K562 (cell line): ENCODE measurements around the gene NEU1. TPM values are rescaled to one million over a fixed set of nuclear protein-coding genes. Genes with fewer than 3 reads are reported as not detected.

Source experiments
- ATAC-seq: fragments of 200-7000 bp; cut with Tn5 transposase; 3 replicates; pipeline ENCODE4 v1.9.1; 2020; ENCODE audit warnings: moderate library complexity
- BruUV-seq: library from RNA; stranded (reverse); fragments of 400-500 nt; replicated peaks from 2 replicates; lab custom pipeline; 2021; lab: Mats Ljungman, UMichigan
- CTCF ChIA-PET: fragments of 300-600 bp; formaldehyde crosslinking; extraction: SDS; loops from one replicate; lab custom pipeline; 2021; ENCODE audit warnings: low intra/inter-chr PET ratio; lab: Yijun Ruan, JAX
- POLR2A ChIA-PET: fragments of 300-600, 350-650 bp; sonication (Branson Sonifier 250); formaldehyde crosslinking; extraction: SDS; loops from one replicate; lab custom pipeline; 2021; ENCODE audit warnings: antibody characterized with exemption, inconsistent platforms; lab: Yijun Ruan, JAX
- DNase-seq, 4 experiments: peaks; one replicate each; pipeline versions ENCODE4 v3.0.0 to v3.0.0-alpha.2; 2011 to 2018; ENCODE audit warnings: low spot score in 3 of 4, mixed read lengths in 3 of 4; ENCODE audit errors: extremely low read depth in 1 of 4
- FAIRE-seq: peaks from 2 replicates; lab custom pipeline; 2011; peaks lifted over from hg19 to GRCh38; lab: Jason Lieb, UNC
- H2AFZ ChIP-seq: 2 replicates; pipeline ENCODE4 v1.6.0; 2011; ENCODE audit warnings: low read depth, low read length, control low read depth, inconsistent platforms
- H3K27ac ChIP-seq: fragments of 200-600 bp; 3 replicates; pipeline ENCODE4 v1.8.0; 2011; ENCODE audit warnings: low read depth, mild to moderate bottlenecking, control low read depth, inconsistent platforms, low read length, moderate library complexity, mixed read lengths; ENCODE audit errors: extremely low read depth
- H3K27me3 ChIP-seq, 2 experiments: fragments of 300-600 bp in 1 of 2; 2 replicates in 1 of 2; 3 replicates in 1 of 2; pipeline versions ENCODE4 v1.6.0 to v1.8.0; 2011; ENCODE audit warnings: inconsistent platforms in 2 of 2, low read length in 2 of 2, mild to moderate bottlenecking in 1 of 2, mixed read lengths in 1 of 2, moderate library complexity in 1 of 2; ENCODE audit not compliant: control insufficient read depth in 2 of 2, insufficient read depth in 2 of 2
- H3K36me3 ChIP-seq: fragments of 300-600 bp; 3 replicates; pipeline ENCODE4 v1.8.0; 2011; ENCODE audit warnings: mild to moderate bottlenecking, low read length, inconsistent platforms; ENCODE audit not compliant: control insufficient read depth, insufficient read depth
- H3K4me1 ChIP-seq, 2 experiments: fragments of 200-600 bp in 1 of 2; replicated peaks in 1 of 2; 2 replicates in 1 of 2; 3 replicates in 1 of 2; pipeline versions ENCODE4 v1.5.1 to v1.8.0; 2011; ENCODE audit warnings: inconsistent platforms in 2 of 2, low read length in 2 of 2, mild to moderate bottlenecking in 1 of 2, mixed read lengths in 1 of 2, moderate library complexity in 1 of 2; ENCODE audit not compliant: control insufficient read depth in 2 of 2, insufficient read depth in 2 of 2
- H3K4me2 ChIP-seq: 2 replicates; pipeline ENCODE4 v1.6.1; 2011; ENCODE audit warnings: low read length, control low read depth, inconsistent platforms, mixed read lengths; ENCODE audit not compliant: insufficient read depth
- H3K4me3 ChIP-seq: fragments of 200-600 bp; sonication (generic), shearing (Covaris generic); 2 replicates; pipeline ENCODE4 v1.5.1; 2016; ENCODE audit warnings: control low read depth, inconsistent platforms
- H3K79me2 ChIP-seq: fragments of 200-600 bp; 3 replicates; pipeline ENCODE4 v1.8.0; 2011; ENCODE audit warnings: low read length, inconsistent platforms; ENCODE audit not compliant: control insufficient read depth, insufficient read depth
- H3K9ac ChIP-seq, 2 experiments: 2 replicates each; pipeline versions ENCODE4 v1.6.0 to v1.6.1; 2011; ENCODE audit warnings: low read depth in 2 of 2, low read length in 2 of 2, control low read depth in 1 of 2, inconsistent platforms in 1 of 2, mild to moderate bottlenecking in 1 of 2, mixed read lengths in 1 of 2; ENCODE audit not compliant: insufficient read depth in 1 of 2
- H3K9me1 ChIP-seq: one replicate; pipeline ENCODE4 v1.6.0; 2011; ENCODE audit warnings: inconsistent platforms, mild to moderate bottlenecking, low read length, moderate library complexity; ENCODE audit not compliant: control insufficient read depth, insufficient read depth
- H3K9me3 ChIP-seq: replicated peaks from 2 replicates; pipeline ENCODE4 v1.5.1; 2011; ENCODE audit warnings: low read depth, low read length, inconsistent platforms; ENCODE audit not compliant: control insufficient read depth, insufficient read depth
- H4K20me1 ChIP-seq: replicated peaks from 2 replicates; pipeline ENCODE4 v1.6.1; 2011; ENCODE audit warnings: low read length, inconsistent platforms, mixed read lengths; ENCODE audit not compliant: control insufficient read depth, insufficient read depth
- CBFB ChIP-seq: sonication (generic); formaldehyde crosslinking; IDR thresholded peaks from 2 replicates; pipeline ENCODE4 v1.4.0; 2020; ENCODE audit warnings: mild to moderate bottlenecking, missing genetic modification reagents
- CHCHD3 ChIP-seq: fragments of 250-450 bp; sonication (Bioruptor Pico); IDR thresholded peaks from 2 replicates; pipeline ENCODE4 v2.1.2; 2022; ENCODE audit warnings: mild to moderate bottlenecking
- COPS2 ChIP-seq: fragments of 450-650 bp; conservative IDR thresholded peaks from 2 replicates; pipeline ENCODE4 v1.6.1; 2016; ENCODE audit warnings: mild to moderate bottlenecking, moderate library complexity
- ETV6 ChIP-seq, 3 experiments: fragments of 150-350 bp in 1 of 3; sonication (generic) in 1 of 3; formaldehyde crosslinking in 1 of 3; IDR thresholded peaks; 2 replicates each; pipeline versions ENCODE4 v1.6.1 to v1.8.0; 2014 to 2022; ENCODE audit warnings: borderline replicate concordance in 2 of 3, low read depth in 2 of 3, antibody characterized with exemption in 1 of 3, low read length in 1 of 3, mild to moderate bottlenecking in 1 of 3, missing genetic modification reagents in 1 of 3
- FOSL1 ChIP-seq: fragments of 200-800 bp; sonication (Bioruptor generic); conservative IDR thresholded peaks from 2 replicates; pipeline ENCODE4 v1.6.1; 2016; ENCODE audit warnings: missing genetic modification characterization, missing compliant biosample characterization
- FOXJ2 ChIP-seq: fragments of 200-800 bp; sonication (Bioruptor generic); IDR thresholded peaks from 2 replicates; pipeline ENCODE4 v1.6.1; 2016; ENCODE audit warnings: missing genetic modification characterization, missing compliant biosample characterization
- HNRNPL ChIP-seq: fragments of 200-400 bp; formaldehyde crosslinking; IDR thresholded peaks from 2 replicates; pipeline ENCODE4 v1.6.1; 2017; ENCODE audit warnings: low read depth, mild to moderate bottlenecking, low read length
- HNRNPLL ChIP-seq: fragments of 200-400 bp; formaldehyde crosslinking; IDR thresholded peaks from 2 replicates; pipeline ENCODE4 v1.6.1; 2017; ENCODE audit warnings: low read length, low read depth, mild to moderate bottlenecking; ENCODE audit not compliant: poor library complexity, severe bottlenecking
- JUNB ChIP-seq: fragments of 450-650 bp; formaldehyde crosslinking; conservative IDR thresholded peaks from 2 replicates; pipeline ENCODE4 v1.4.0; 2020; ENCODE audit warnings: mild to moderate bottlenecking
- KDM5B ChIP-seq: fragments of 200-600 bp; sonication (generic); IDR thresholded peaks from 2 replicates; pipeline ENCODE4 v1.6.1; 2012; ENCODE audit warnings: low read depth, mild to moderate bottlenecking, moderate library complexity, low read length, control low read depth, inconsistent platforms; ENCODE audit not compliant: insufficient replicate concordance
- NFRKB ChIP-seq: fragments of 450-650 bp; IDR thresholded peaks from 2 replicates; pipeline ENCODE4 v1.6.1; 2016; ENCODE audit warnings: low read depth
- RBBP5 ChIP-seq: fragments of 200-600 bp; sonication (generic); IDR thresholded peaks from 2 replicates; pipeline ENCODE4 v1.6.1; 2012; ENCODE audit warnings: borderline replicate concordance, mild to moderate bottlenecking, low read length, control low read depth, inconsistent platforms; ENCODE audit not compliant: insufficient read depth, poor library complexity, severe bottlenecking
- SRSF7 ChIP-seq: fragments of 200-400 bp; formaldehyde crosslinking; optimal IDR thresholded peaks from 2 replicates; pipeline ENCODE3; 2017; ENCODE audit warnings: mild to moderate bottlenecking, low read depth, low read length
- TAF7 ChIP-seq: fragments of 450-650 bp; IDR thresholded peaks from 2 replicates; pipeline ENCODE4 v1.6.1; 2016; ENCODE audit warnings: missing genetic modification characterization, missing compliant biosample characterization
- ZNF766 ChIP-seq: fragments of 200-800 bp; sonication (Bioruptor generic); conservative IDR thresholded peaks from 2 replicates; pipeline ENCODE4 v1.6.1; 2016; ENCODE audit warnings: missing genetic modification characterization, missing compliant biosample characterization
- ZNF780A ChIP-seq: fragments of 250-450 bp; sonication (Bioruptor Pico); IDR thresholded peaks from 2 replicates; pipeline ENCODE4 v1.5.0; 2021; ENCODE audit warnings: mild to moderate bottlenecking
- ZNF830 ChIP-seq: fragments of 250-450 bp; sonication (Bioruptor Pico); IDR thresholded peaks from 2 replicates; pipeline ENCODE4 v1.5.0; 2021; ENCODE audit warnings: mild to moderate bottlenecking
- WGBS: fragments of 100-300 bp; shearing (Covaris generic); methylation state at CpG from one replicate; pipeline ENCODE4 v1.1.6; 2016; ENCODE audit warnings: low coverage, mixed read lengths; ENCODE audit not compliant: insufficient coverage; ENCODE audit errors: missing lambda C conversion rate; 5-methylcytosine and 5-hydroxymethylcytosine counted together
- in situ Hi-C: fragments of 300-500 bp; cut with MboI; formaldehyde crosslinking; loops from 4 replicates; pipeline ENCODE4 v1.15.0; 2018; ENCODE audit warnings: inconsistent platforms, mixed read lengths
- intact Hi-C: fragments of 100-400 bp; cut with micrococcal nuclease; formaldehyde crosslinking; loops from 2 replicates; pipeline ENCODE4 v1.14.2; 2022
- polyA plus RNA-seq, 8 experiments: library from polyadenylated mRNA; depleted of rRNA in 4 of 8; stranded (reverse) in 5 of 8; unstranded in 3 of 8; fragments of >200 nt; fragmentation: Nextera tagmentation in 2 of 8; fragmentation: Illumina TruSeq in 1 of 8; extraction: Ambion mirVana in 2 of 8; extraction: Trizol in 1 of 8; gene quantifications; 2 replicates each; pipeline versions ENCODE4 v1.2.1 to v1.2.3, GENCODE V29; 2011 to 2014; ENCODE audit warnings: inconsistent platforms in 1 of 8, missing spikeins in 1 of 8
- total RNA-seq, 7 experiments: library from RNA; depleted of rRNA in 6 of 7; stranded (reverse); fragments of >200 nt in 6 of 7; fragmentation: Illumina TruSeq in 2 of 7; extraction: Trizol in 2 of 7; gene quantifications; 2 replicates each; pipeline versions ENCODE4 v1.2.1 to v1.2.3, GENCODE V29; 2011 to 2021; ENCODE audit warnings: low replicate concordance in 1 of 7
- TF ChIP-seq, protein P1 (sequence below): IDR thresholded peaks from 3 replicates; pipeline ENCODE4 v1.6.1; 2011; ENCODE audit warnings: borderline replicate concordance, mild to moderate bottlenecking, moderate library complexity; ENCODE audit not compliant: insufficient read length; ENCODE audit errors: extremely low read depth

NEU1 gene
- total and polyA plus RNA-seq, 9 of the 15 experiments (the other 6 are each of a cell fraction or from before 2014, with no cell fraction given), result 14.8 to 67.8 (median 51.0) TPM

DNA sequence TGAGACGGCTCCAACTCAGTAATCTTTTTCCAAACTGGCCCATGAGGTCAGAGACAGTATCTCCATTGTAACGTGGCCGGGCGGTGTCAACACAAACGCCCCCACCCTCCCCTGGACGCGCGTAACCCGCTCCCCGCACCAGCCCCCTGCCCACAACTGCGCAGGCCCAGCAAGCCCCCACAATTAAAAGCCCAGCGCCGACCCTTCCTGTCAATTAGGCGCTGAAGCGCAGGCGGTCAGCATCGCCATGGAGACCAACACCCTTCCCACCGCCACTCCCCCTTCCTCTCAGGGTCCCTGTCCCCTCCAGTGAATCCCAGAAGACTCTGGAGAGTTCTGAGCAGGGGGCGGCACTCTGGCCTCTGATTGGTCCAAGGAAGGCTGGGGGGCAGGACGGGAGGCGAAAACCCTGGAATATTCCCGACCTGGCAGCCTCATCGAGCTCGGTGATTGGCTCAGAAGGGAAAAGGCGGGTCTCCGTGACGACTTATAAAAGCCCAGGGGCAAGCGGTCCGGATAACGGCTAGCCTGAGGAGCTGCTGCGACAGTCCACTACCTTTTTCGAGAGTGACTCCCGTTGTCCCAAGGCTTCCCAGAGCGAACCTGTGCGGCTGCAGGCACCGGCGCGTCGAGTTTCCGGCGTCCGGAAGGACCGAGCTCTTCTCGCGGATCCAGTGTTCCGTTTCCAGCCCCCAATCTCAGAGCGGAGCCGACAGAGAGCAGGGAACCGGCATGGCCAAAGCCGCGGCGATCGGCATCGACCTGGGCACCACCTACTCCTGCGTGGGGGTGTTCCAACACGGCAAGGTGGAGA lies 47.4 kb downstream of the NEU1 start, which contains the start of the genes HSPA1A and HSPA1L:
Gene HSPA1A, plus strand, starts transcription at position 519 of the 814 bp plus-strand sequence. Its CDS starts 214 bp downstream, at position 733.
Gene HSPA1L, minus strand, starts transcription at position 259 of the 814 bp plus-strand sequence. CDS start 3,311 bp downstream, outside the sequence.
- ATAC-seq (peak; percentile 73), DNase-seq (peak; percentile 97 to 100 (median 98)), FAIRE-seq (peak; percentile 90)
- peak within 1 kb of the TSS; percentile 97 for H3K4me2 ChIP-seq
- no TSS peak for BruUV-seq
- peaks cover 16% of the 10 kb centered on the region for H4K20me1 ChIP-seq
- peak within 1 kb of the TSS; percentile 82 for H2AFZ ChIP-seq
- intact Hi-C loops (loop anchor here (2.0 kb wide), 1 partner anchor 20 kb away; the partner anchor contains the start of gene VARS1), in situ Hi-C loops (no loop called here)
- no peaks in the 10 kb centered on the region for H3K9me1 ChIP-seq
- H3K27me3 ChIP-seq, result no peaks in the 10 kb centered on the region
- ChIA-PET CTCF (no interaction called here), POLR2A (interaction anchor here (0.6 to 4.5 kb wide), 33 partner anchors 9 to 1152 kb away, joined by 3 to 93 read pairs (median 4); partner anchors contain the start of genes ABHD16A, C6orf47, DDAH2 and GPANK1)
- peaks cover 23% of the 10 kb centered on the region for H3K36me3 ChIP-seq
- peak within 1 kb of the TSS; percentile 78 to 88 for H3K9ac ChIP-seq
- peak within 1 kb of the TSS; percentile 54 for H3K4me3 ChIP-seq
- peaks cover 29 to 37% of the 10 kb centered on the region in 2 experiments for H3K4me1 ChIP-seq
- H3K9me3 ChIP-seq, result no peaks in the 10 kb centered on the region
- under 1% methylated on average over 56 of the region's 56 CpGs for WGBS
- H3K27ac ChIP-seq, result peak within 1 kb of the TSS; percentile 97
- H3K79me2 ChIP-seq, result peaks cover 44% of the 10 kb centered on the region
- TF ChIP-seq SRSF7 (no peak), ZNF766 (CRISPR knock-in tag) (no peak; the same call in 1 of the 2 replicates), JUNB (CRISPR knock-in tag) (0 out of 2 replicates have a peak, but pooled peaks have one; percentile 34), COPS2 (no peak), ZNF830 (peak; percentile 86; the same call in 1 of the 2 replicates), FOXJ2 (peak; percentile 43; the same call in 1 of the 2 replicates), CHCHD3 (CRISPR knock-in tag) (peak; percentile 93), ZNF780A (CRISPR knock-in tag) (no peak), KDM5B (peak; percentile 99), CBFB (CRISPR knock-in tag) (0 out of 2 replicates have a peak, but pooled peaks have one; percentile 53), HNRNPL (no peak), FOSL1 (tag) (0 out of 2 replicates have a peak, but pooled peaks have one; percentile 39), HNRNPLL (peak; percentile 32), RBBP5 (peak; percentile 62), ETV6 (IDR thresholded peaks at IDR 0.05; ENCODE audit: borderline replicate concordance in 1 of 2, low read depth in 2 of 2, low read length in 1 of 2) (no peak), ETV6 (CRISPR knock-in tag; IDR thresholded peaks at IDR 0.05; ENCODE audit: borderline replicate concordance) (peak; percentile 70), TAF7 (tag) (peak; percentile 89), NFRKB (no peak)
- TF ChIP-seq, protein P1, sequence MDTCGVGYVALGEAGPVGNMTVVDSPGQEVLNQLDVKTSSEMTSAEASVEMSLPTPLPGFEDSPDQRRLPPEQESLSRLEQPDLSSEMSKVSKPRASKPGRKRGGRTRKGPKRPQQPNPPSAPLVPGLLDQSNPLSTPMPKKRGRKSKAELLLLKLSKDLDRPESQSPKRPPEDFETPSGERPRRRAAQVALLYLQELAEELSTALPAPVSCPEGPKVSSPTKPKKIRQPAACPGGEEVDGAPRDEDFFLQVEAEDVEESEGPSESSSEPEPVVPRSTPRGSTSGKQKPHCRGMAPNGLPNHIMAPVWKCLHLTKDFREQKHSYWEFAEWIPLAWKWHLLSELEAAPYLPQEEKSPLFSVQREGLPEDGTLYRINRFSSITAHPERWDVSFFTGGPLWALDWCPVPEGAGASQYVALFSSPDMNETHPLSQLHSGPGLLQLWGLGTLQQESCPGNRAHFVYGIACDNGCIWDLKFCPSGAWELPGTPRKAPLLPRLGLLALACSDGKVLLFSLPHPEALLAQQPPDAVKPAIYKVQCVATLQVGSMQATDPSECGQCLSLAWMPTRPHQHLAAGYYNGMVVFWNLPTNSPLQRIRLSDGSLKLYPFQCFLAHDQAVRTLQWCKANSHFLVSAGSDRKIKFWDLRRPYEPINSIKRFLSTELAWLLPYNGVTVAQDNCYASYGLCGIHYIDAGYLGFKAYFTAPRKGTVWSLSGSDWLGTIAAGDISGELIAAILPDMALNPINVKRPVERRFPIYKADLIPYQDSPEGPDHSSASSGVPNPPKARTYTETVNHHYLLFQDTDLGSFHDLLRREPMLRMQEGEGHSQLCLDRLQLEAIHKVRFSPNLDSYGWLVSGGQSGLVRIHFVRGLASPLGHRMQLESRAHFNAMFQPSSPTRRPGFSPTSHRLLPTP, result no peak
